GM12875 (cell line): ENCODE measurements around the gene ARFGAP2.

Source experiments
- H3K4me3 ChIP-seq: one replicate; pipeline ENCODE4 v1.5.1; 2011; ENCODE audit warnings: low read depth, low read length, control low read depth
- CTCF ChIP-seq: IDR thresholded peaks from 2 replicates; pipeline ENCODE4 v1.5.1; 2011; ENCODE audit warnings: low read depth, mild to moderate bottlenecking, control low read depth, inconsistent platforms, low read length, moderate library complexity, borderline replicate concordance; ENCODE audit not compliant: insufficient read depth

ARFGAP2 gene

GRCh38 chr11:47152953-47153950 lies 23.4 kb downstream of the ARFGAP2 start:
- H3K4me3 ChIP-seq = no peak overlapping the region
- peak; percentile 97 for TF ChIP-seq CTCF

- no peak for TF ChIP-seq CTCF
- no peak overlapping the region for H3K4me3 ChIP-seq
Measured at GRCh38 chr11:47152126-47152952, 24.3 kb downstream of the ARFGAP2 start.

GRCh38 chr11:47149782-47150181 lies 26.9 kb downstream of the ARFGAP2 start:
- no peak overlapping the region for H3K4me3 ChIP-seq
- no peak for TF ChIP-seq CTCF

GRCh38 chr11:47148903-47149531 lies 27.7 kb downstream of the ARFGAP2 start:
- TF ChIP-seq CTCF = no peak
- no peak overlapping the region for H3K4me3 ChIP-seq

GRCh38 chr11:47148270-47148669 lies 28.4 kb downstream of the ARFGAP2 start:
- no peak for TF ChIP-seq CTCF
- no peak overlapping the region for H3K4me3 ChIP-seq

- H3K4me3 ChIP-seq = no peak overlapping the region
- TF ChIP-seq CTCF = no peak
Measured at GRCh38 chr11:47147681-47148080, 29.0 kb downstream of the ARFGAP2 start.
